Measurements from ENCODE around the gene RGS7. TPM values are rescaled to one million over a fixed set of nuclear protein-coding genes. Genes with fewer than 3 reads are reported as not detected.

Gene RGS7
- total RNA-seq, 4 donors from 2014 or later = 0.39 TPM; not detected in 3

GRCh38 chr1:241275226-241275625 is 81.8 kb downstream of the RGS7 start:
- 77 to 82% methylated on average over 5 of the region's 5 CpGs for WGBS, 2 donors
- TF ChIP-seq, protein P1, sequence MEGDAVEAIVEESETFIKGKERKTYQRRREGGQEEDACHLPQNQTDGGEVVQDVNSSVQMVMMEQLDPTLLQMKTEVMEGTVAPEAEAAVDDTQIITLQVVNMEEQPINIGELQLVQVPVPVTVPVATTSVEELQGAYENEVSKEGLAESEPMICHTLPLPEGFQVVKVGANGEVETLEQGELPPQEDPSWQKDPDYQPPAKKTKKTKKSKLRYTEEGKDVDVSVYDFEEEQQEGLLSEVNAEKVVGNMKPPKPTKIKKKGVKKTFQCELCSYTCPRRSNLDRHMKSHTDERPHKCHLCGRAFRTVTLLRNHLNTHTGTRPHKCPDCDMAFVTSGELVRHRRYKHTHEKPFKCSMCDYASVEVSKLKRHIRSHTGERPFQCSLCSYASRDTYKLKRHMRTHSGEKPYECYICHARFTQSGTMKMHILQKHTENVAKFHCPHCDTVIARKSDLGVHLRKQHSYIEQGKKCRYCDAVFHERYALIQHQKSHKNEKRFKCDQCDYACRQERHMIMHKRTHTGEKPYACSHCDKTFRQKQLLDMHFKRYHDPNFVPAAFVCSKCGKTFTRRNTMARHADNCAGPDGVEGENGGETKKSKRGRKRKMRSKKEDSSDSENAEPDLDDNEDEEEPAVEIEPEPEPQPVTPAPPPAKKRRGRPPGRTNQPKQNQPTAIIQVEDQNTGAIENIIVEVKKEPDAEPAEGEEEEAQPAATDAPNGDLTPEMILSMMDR (IDR thresholded peaks at IDR 0.05) = no peak
- no peak for TF ChIP-seq POLR2A (IDR thresholded peaks at IDR 0.05)
- Histone ChIP-seq H3K27me3 (no peaks in the 10 kb centered on the region), H3K9me3 (no peaks in the 10 kb centered on the region), H3K27ac (no peak overlapping the region), H3K36me3 (no peaks in the 10 kb centered on the region), H3K4me3 (replicated peaks in 1 of 3) (no peak overlapping the region), H3K4me1 (no peaks in the 10 kb centered on the region)
- DNase-seq = no peak
- intact Hi-C loops (cut with DNase I) = no loop called here

GRCh38 chr1:241274693-241275092 is 82.3 kb downstream of the RGS7 start:
- intact Hi-C loops (cut with DNase I) = no loop called here
- no peaks in the 10 kb centered on the region for H3K27me3 ChIP-seq
- DNase-seq = no peak
- 79 to 83% methylated on average over 4 of the region's 4 CpGs for WGBS, 2 donors
- no peaks in the 10 kb centered on the region for H3K36me3 ChIP-seq
- H3K4me1 ChIP-seq = no peaks in the 10 kb centered on the region
- H3K4me3 ChIP-seq (replicated peaks in 1 of 3) = no peak overlapping the region
- H3K27ac ChIP-seq = no peak overlapping the region
- H3K9me3 ChIP-seq = no peaks in the 10 kb centered on the region
- TF ChIP-seq, protein P1 (IDR thresholded peaks at IDR 0.05) = no peak
- no peak for TF ChIP-seq POLR2A (IDR thresholded peaks at IDR 0.05)

- Histone ChIP-seq H3K27ac (no peak overlapping the region), H3K27me3 (no peaks in the 10 kb centered on the region), H3K36me3 (no peaks in the 10 kb centered on the region), H3K4me3 (replicated peaks in 1 of 3) (no peak overlapping the region), H3K4me1 (no peaks in the 10 kb centered on the region), H3K9me3 (no peaks in the 10 kb centered on the region)
- no peak for TF ChIP-seq POLR2A (IDR thresholded peaks at IDR 0.05)
- TF ChIP-seq, protein P1 (IDR thresholded peaks at IDR 0.05) = no peak
- intact Hi-C loops (cut with DNase I) = no loop called here
- no peak for DNase-seq
Measured at GRCh38 chr1:241272828-241273227, 84.2 kb downstream of the RGS7 start.

DNA sequence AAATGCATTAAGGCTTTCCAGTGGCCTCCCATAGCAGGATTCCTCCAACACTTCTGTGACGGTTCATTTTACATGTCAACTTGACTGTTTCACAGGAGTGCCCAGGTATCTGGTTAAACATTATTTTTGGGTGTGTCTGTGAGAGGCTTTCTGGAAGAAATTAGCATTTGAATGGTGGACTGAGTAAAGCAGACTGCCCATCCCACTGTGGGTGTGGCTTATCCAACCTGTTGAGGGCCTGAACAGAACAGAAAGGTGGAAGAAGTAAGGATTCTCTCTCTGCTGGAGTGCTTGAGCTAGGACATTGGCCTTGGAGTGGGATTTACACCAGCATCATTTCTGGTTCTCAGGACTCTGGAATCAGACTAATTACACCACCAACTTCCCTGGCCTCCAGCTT is 85.6 kb downstream of the RGS7 start:
- intact Hi-C loops (cut with DNase I) = no loop called here
- no peak for DNase-seq
- 83 to 96% methylated on average over 1 of the region's 1 CpG for WGBS, 2 donors
- Histone ChIP-seq H3K36me3 (no peaks in the 10 kb centered on the region), H3K27ac (no peak overlapping the region), H3K9me3 (no peaks in the 10 kb centered on the region), H3K4me3 (replicated peaks in 1 of 3) (no peak overlapping the region), H3K4me1 (no peaks in the 10 kb centered on the region), H3K27me3 (no peaks in the 10 kb centered on the region)
- TF ChIP-seq POLR2A (IDR thresholded peaks at IDR 0.05) = no peak
- TF ChIP-seq, protein P1 (IDR thresholded peaks at IDR 0.05) = no peak

GRCh38 chr1:241270016-241270415 is 87.0 kb downstream of the RGS7 start:
- no peak for DNase-seq
- H3K36me3 ChIP-seq = no peaks in the 10 kb centered on the region
- no peaks in the 10 kb centered on the region for H3K9me3 ChIP-seq
- 77 to 90% methylated on average over 2 of the region's 2 CpGs for WGBS, 2 donors
- intact Hi-C loops (cut with DNase I) = no loop called here
- H3K4me3 ChIP-seq (replicated peaks in 1 of 3) = no peak overlapping the region
- no peak overlapping the region for H3K27ac ChIP-seq
- no peak for TF ChIP-seq POLR2A (IDR thresholded peaks at IDR 0.05)
- TF ChIP-seq, protein P1 (IDR thresholded peaks at IDR 0.05) = no peak
- no peaks in the 10 kb centered on the region for H3K27me3 ChIP-seq
- no peaks in the 10 kb centered on the region for H3K4me1 ChIP-seq

Measured in thyroid gland (tissue), 4 donors.